Measurements from ENCODE around the gene CSRNP3.

CSRNP3 gene

GRCh38 chr2:165549619-165550018 is 80.1 kb downstream of the CSRNP3 start:
- no peak for TF ChIP-seq CEBPB (IDR thresholded peaks at IDR 0.05)
- no peak for TF ChIP-seq TAF1 (IDR thresholded peaks at IDR 0.05; ENCODE audit: low read depth)
- no peak for TF ChIP-seq CREB1 (IDR thresholded peaks at IDR 0.05; ENCODE audit: low read depth)
- no peak for TF ChIP-seq RAD21 (IDR thresholded peaks at IDR 0.05; ENCODE audit: low read depth)
- TF ChIP-seq REST (IDR thresholded peaks at IDR 0.05; ENCODE audit: low read depth), result no peak
- no peak for TF ChIP-seq EGR1 (IDR thresholded peaks at IDR 0.05)
- no peak for TF ChIP-seq YY1 (IDR thresholded peaks at IDR 0.05; ENCODE audit: low read depth)

- no peak for TF ChIP-seq TCF12 (IDR thresholded peaks at IDR 0.05; ENCODE audit: low read depth)
- 0 out of 2 replicates have a peak, but pooled peaks have one; percentile 14 for TF ChIP-seq RAD21 (IDR thresholded peaks at IDR 0.05; ENCODE audit: low read depth)
- TF ChIP-seq REST (IDR thresholded peaks at IDR 0.05; ENCODE audit: low read depth), result no peak
Observed at GRCh38 chr2:165558832-165559231, 89.3 kb downstream of the CSRNP3 start.

- no peak for TF ChIP-seq CEBPB (IDR thresholded peaks at IDR 0.05)
Observed at GRCh38 chr2:165560377-165560988, 91.0 kb downstream of the CSRNP3 start.

GRCh38 chr2:165561516-165561915 is 92.0 kb downstream of the CSRNP3 start:
- no peak for TF ChIP-seq ZBTB7A (IDR thresholded peaks at IDR 0.05; ENCODE audit: low read depth)
- no peak for TF ChIP-seq REST (IDR thresholded peaks at IDR 0.05; ENCODE audit: low read depth)
- no peak for TF ChIP-seq RAD21 (IDR thresholded peaks at IDR 0.05; ENCODE audit: low read depth)
- TF ChIP-seq TAF1 (IDR thresholded peaks at IDR 0.05; ENCODE audit: low read depth), result no peak
- no peak for TF ChIP-seq MAX (IDR thresholded peaks at IDR 0.05)
- no peak for TF ChIP-seq TCF12 (IDR thresholded peaks at IDR 0.05; ENCODE audit: low read depth)
- TF ChIP-seq EP300 (IDR thresholded peaks at IDR 0.05; ENCODE audit: borderline replicate concordance), result no peak
- no peak for TF ChIP-seq USF1 (IDR thresholded peaks at IDR 0.05)
- TF ChIP-seq EGR1 (IDR thresholded peaks at IDR 0.05), result no peak
- TF ChIP-seq YY1 (IDR thresholded peaks at IDR 0.05; ENCODE audit: low read depth), result no peak
- TF ChIP-seq FOXM1 (IDR thresholded peaks at IDR 0.05; ENCODE audit: borderline replicate concordance, low read depth), result no peak
- TF ChIP-seq TEAD4 (IDR thresholded peaks at IDR 0.05), result no peak
- no peak for TF ChIP-seq CEBPB (IDR thresholded peaks at IDR 0.05)
- TF ChIP-seq NFIC (IDR thresholded peaks at IDR 0.05), result no peak
- no peak for TF ChIP-seq CREB1 (IDR thresholded peaks at IDR 0.05; ENCODE audit: low read depth)

- no peak for TF ChIP-seq TAF1 (IDR thresholded peaks at IDR 0.05; ENCODE audit: low read depth)
- no peak for TF ChIP-seq EP300 (IDR thresholded peaks at IDR 0.05; ENCODE audit: borderline replicate concordance)
- TF ChIP-seq USF1 (IDR thresholded peaks at IDR 0.05), result no peak
- no peak for TF ChIP-seq YY1 (IDR thresholded peaks at IDR 0.05; ENCODE audit: low read depth)
- TF ChIP-seq NFIC (IDR thresholded peaks at IDR 0.05), result no peak
- TF ChIP-seq TCF12 (IDR thresholded peaks at IDR 0.05; ENCODE audit: low read depth), result no peak
- TF ChIP-seq CEBPB (IDR thresholded peaks at IDR 0.05), result no peak
- no peak for TF ChIP-seq ZBTB7A (IDR thresholded peaks at IDR 0.05; ENCODE audit: low read depth)
- TF ChIP-seq FOXM1 (IDR thresholded peaks at IDR 0.05; ENCODE audit: borderline replicate concordance, low read depth), result no peak
- TF ChIP-seq MAX (IDR thresholded peaks at IDR 0.05), result no peak
- no peak for TF ChIP-seq REST (IDR thresholded peaks at IDR 0.05; ENCODE audit: low read depth)
- no peak for TF ChIP-seq RAD21 (IDR thresholded peaks at IDR 0.05; ENCODE audit: low read depth)
- TF ChIP-seq TEAD4 (IDR thresholded peaks at IDR 0.05), result no peak
- no peak for TF ChIP-seq CREB1 (IDR thresholded peaks at IDR 0.05; ENCODE audit: low read depth)
- no peak for TF ChIP-seq EGR1 (IDR thresholded peaks at IDR 0.05)
Observed at GRCh38 chr2:165562233-165562632, 92.7 kb downstream of the CSRNP3 start.
